T47D (cell line): ENCODE data around the gene PTMS.

Experiments used
- DNase-seq, 2 experiments: peaks; one replicate each; pipeline versions ENCODE4 v3.0.0 to v3.0.0-alpha.2; 2011 to 2012; ENCODE audit warnings: low read depth in 1 of 2, low spot score in 1 of 2
- JUND ChIP-seq: IDR thresholded peaks from 2 replicates; pipeline ENCODE4 v1.6.1; 2012; ENCODE audit warnings: low read depth
- in situ Hi-C: cut with HindIII; loops from 2 replicates; pipeline ENCODE4 v1.10.0; 2016; ENCODE audit warnings: low sequenced_read_pairs, low pct_unique_long_range_greater_than_20kb

Gene PTMS

GRCh38 chr12:6819106-6820030, 53.2 kb downstream of the PTMS start:
- TF ChIP-seq JUND, result no peak
- in situ Hi-C loops, result no loop called here
- no peak for DNase-seq

GRCh38 chr12:6820166-6820565, 54.0 kb downstream of the PTMS start:
- no peak for DNase-seq
- in situ Hi-C loops, result no loop called here
- TF ChIP-seq JUND, result no peak
